HepG2 (cell line): Measurements from ENCODE around the gene CCDC192. TPM values are rescaled to one million over a fixed set of nuclear protein-coding genes. Genes with fewer than 3 reads are reported as not detected.

Source experiments
- polyA plus RNA-seq, 8 experiments: library from polyadenylated mRNA; depleted of rRNA in 3 of 8; stranded (reverse) in 7 of 8; unstranded in 1 of 8; fragments of >200 nt; fragmentation: Illumina TruSeq in 4 of 8; extraction: Trizol in 4 of 8; gene quantifications; 2 replicates each; pipeline versions ENCODE4 v1.2.1 to v1.2.3, GENCODE V29; 2011 to 2016; ENCODE audit warnings: low read depth in 4 of 8, missing spikeins in 1 of 8, mixed read lengths in 1 of 8; ENCODE audit not compliant: insufficient read depth in 1 of 8
- total RNA-seq, 5 experiments: library from RNA; depleted of rRNA; stranded (reverse); fragments of >200 nt; fragmentation: Illumina TruSeq; extraction: Trizol; gene quantifications; 2 replicates each; pipeline ENCODE4 v1.2.3, GENCODE V29; 2016; ENCODE audit warnings: low read depth in 1 of 5
- TF ChIP-seq, protein P1 (sequence below), 2 experiments: fragments of 450-650 bp in 1 of 2; sonication (generic) in 1 of 2; formaldehyde crosslinking in 1 of 2; IDR thresholded peaks; 2 replicates each; pipeline versions ENCODE4 v1.6.1 to v1.8.0; 2016 to 2022; ENCODE audit warnings: antibody characterized with exemption in 1 of 2, mild to moderate bottlenecking in 1 of 2, missing genetic modification reagents in 1 of 2
- TF ChIP-seq, protein P2 (sequence below): sonication (generic); formaldehyde crosslinking; conservative IDR thresholded peaks from 2 replicates; pipeline ENCODE4 v1.8.0; 2022; ENCODE audit warnings: mild to moderate bottlenecking, moderate library complexity, missing genetic modification reagents

CCDC192 gene
- total and polyA plus RNA-seq, 2 of the 13 experiments (the other 11 are each of a cell fraction or from before 2014, with no cell fraction given) = not detected

GRCh38 chr5:127754259-127754658 lies 51.1 kb downstream of the CCDC192 start (continued):
- TF ChIP-seq, protein P1, sequence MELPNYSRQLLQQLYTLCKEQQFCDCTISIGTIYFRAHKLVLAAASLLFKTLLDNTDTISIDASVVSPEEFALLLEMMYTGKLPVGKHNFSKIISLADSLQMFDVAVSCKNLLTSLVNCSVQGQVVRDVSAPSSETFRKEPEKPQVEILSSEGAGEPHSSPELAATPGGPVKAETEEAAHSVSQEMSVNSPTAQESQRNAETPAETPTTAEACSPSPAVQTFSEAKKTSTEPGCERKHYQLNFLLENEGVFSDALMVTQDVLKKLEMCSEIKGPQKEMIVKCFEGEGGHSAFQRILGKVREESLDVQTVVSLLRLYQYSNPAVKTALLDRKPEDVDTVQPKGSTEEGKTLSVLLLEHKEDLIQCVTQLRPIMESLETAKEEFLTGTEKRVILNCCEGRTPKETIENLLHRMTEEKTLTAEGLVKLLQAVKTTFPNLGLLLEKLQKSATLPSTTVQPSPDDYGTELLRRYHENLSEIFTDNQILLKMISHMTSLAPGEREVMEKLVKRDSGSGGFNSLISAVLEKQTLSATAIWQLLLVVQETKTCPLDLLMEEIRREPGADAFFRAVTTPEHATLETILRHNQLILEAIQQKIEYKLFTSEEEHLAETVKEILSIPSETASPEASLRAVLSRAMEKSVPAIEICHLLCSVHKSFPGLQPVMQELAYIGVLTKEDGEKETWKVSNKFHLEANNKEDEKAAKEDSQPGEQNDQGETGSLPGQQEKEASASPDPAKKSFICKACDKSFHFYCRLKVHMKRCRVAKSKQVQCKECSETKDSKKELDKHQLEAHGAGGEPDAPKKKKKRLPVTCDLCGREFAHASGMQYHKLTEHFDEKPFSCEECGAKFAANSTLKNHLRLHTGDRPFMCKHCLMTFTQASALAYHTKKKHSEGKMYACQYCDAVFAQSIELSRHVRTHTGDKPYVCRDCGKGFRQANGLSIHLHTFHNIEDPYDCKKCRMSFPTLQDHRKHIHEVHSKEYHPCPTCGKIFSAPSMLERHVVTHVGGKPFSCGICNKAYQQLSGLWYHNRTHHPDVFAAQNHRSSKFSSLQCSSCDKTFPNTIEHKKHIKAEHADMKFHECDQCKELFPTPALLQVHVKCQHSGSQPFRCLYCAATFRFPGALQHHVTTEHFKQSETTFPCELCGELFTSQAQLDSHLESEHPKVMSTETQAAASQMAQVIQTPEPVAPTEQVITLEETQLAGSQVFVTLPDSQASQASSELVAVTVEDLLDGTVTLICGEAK (IDR thresholded peaks at IDR 0.05) = no peak
- TF ChIP-seq, protein P1 (CRISPR knock-in tag; IDR thresholded peaks at IDR 0.05) = no peak
- TF ChIP-seq, protein P2, sequence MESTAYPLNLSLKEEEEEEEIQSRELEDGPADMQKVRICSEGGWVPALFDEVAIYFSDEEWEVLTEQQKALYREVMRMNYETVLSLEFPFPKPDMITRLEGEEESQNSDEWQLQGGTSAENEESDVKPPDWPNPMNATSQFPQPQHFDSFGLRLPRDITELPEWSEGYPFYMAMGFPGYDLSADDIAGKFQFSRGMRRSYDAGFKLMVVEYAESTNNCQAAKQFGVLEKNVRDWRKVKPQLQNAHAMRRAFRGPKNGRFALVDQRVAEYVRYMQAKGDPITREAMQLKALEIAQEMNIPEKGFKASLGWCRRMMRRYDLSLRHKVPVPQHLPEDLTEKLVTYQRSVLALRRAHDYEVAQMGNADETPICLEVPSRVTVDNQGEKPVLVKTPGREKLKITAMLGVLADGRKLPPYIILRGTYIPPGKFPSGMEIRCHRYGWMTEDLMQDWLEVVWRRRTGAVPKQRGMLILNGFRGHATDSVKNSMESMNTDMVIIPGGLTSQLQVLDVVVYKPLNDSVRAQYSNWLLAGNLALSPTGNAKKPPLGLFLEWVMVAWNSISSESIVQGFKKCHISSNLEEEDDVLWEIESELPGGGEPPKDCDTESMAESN = no peak
